A172 (cell line): ENCODE results near the gene IRF2. TPM values are rescaled to one million over a fixed set of nuclear protein-coding genes. Genes with fewer than 3 reads are reported as not detected.

Experiments
- DNase-seq: peaks from one replicate; pipeline ENCODE4 v3.0.0-alpha.2; 2015; ENCODE audit warnings: low spot score
- total RNA-seq: library from RNA; depleted of rRNA; stranded (reverse); fragments of >200 nt; shearing (Covaris generic); gene quantifications from 2 replicates; pipeline ENCODE4 v1.2.3, GENCODE V29; 2014

The IRF2 gene
- total RNA-seq, 1 experiment from 2014 or later = 22.6 TPM

DNA sequence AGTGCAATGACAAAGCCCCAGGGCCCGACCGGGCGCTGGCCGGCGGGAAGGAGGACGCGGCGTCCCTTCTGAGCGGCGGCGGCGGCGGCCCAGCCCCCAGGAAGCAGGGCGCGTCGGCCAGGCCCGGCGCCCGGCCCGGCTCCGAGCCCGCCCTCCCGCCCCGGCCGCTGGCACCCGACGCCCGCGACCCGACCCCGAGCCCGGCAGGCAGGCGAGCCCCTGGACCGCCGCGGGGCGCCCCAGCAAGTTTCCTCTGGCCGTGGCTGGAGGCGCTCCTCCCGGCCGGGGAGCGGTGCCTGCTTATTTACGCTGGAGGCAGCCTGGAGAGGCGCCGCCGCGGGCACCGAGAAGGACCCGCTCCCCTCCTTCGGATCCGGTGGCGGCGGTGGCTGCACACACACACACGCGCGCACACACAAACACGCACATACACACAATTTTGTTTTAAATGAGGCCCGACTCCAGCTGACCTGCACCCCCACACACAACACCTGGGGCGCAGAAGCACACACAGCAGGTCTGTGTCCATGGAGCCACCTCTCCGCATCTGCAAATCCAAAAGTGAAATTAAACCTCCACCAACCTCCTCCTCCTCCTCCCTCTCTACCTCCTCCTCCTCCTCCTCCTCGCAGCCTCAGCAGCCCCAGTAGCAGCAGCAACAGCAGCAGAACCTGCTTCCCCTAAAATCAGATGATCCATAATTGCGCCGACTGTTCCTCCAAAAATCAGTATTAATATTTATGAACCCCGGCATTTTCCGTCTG, 669 bp downstream of the IRF2 start:
- peak; percentile 25 for DNase-seq

DNA sequence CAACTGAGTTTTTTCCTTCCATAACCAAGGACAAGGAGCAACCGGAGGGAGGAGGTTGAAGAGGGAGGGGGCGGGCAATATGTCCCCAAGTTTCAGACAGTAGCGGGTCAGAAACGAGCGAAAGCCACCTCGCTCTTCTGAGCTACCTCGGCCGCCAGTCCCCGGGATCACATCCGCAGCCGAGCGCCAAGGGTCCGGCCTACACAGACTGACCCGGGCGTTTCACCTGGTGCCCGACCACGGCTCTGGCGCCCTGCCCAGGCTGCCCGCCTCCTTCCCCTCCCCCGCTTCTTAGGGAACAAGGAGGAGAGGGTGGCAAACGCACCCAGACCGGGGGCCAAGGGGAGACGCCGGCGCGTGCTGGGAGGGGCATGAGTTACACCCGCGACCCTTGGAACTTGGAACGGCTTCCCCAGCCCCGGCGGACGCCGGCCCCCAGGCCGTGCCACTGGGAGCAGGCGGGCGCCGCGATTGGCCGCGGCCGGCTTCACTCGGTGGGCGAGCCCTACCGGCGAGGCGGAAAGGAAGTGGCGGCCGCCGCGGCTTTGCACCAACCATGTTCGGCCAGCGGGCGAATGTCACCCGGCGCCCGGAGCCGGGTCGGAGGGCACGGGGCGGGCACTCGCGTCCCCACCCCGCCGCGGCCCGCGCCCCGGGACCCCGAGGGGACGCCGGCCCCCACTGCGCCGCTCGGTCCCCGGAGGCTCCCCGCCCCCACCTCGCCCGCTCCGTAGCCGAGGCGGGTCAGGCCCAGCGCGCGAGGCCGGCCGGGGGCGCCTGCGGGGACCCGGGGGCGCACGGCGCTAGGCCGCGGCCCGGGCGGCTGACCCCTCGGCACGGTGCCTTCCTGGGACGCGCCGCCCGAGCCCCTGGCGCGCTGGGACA, 1.5 kb downstream of the IRF2 start:
- DNase-seq = peak; percentile 38

DNA sequence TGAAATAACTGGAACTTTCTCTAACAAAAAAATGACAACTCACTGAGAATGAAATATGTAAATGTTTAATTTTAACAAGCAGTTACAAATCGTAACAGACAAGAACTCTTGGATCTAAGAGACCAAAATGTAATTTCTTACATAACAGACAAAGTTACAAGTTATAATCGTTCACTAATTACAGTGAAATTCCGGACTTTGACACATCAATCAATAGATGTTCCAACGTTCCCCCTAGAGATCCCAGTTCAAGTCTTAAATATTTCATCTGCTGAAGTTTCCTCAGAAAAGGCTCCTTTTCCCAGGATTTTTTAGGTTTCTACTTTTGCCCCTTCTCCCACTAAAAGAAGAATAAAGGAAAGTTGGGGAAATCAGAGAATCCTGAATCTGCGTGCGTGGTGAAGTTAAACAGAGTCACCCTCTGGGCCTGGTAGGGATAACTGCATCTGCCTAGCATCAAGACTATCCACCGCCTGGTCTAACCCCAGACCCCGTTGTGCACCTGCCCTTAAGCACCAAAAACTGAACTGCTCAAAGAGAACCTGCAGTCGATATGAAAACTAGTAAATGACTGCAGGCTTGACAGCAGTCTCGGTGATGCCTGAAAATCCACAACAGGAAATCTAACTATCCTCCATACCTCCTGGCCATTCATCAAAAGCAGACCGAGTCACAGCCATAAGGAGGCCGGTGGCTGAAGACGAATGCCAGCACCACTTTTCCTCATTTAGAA, 2.3 kb downstream of the IRF2 start:
- peak; percentile 16 for DNase-seq

DNA sequence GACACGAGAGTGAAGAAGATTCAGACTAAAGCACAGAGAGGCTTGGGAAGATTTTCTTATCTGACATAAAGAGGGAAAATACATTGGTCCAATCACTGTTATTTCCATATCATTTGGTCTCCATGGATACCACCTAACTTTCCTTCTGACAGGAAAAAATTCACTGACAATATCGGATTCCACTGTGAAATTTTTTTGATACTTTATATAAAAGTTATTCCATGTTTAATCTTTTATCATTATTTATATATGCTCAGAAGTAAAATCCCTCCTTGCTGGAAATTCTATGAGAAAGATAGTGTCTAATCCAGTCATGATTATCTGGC, 3.6 kb downstream of the IRF2 start:
- no peak for DNase-seq

- DNase-seq = no peak
Observed at GRCh38 chr4:184466634-184467033, 7.7 kb downstream of the IRF2 start.

DNA sequence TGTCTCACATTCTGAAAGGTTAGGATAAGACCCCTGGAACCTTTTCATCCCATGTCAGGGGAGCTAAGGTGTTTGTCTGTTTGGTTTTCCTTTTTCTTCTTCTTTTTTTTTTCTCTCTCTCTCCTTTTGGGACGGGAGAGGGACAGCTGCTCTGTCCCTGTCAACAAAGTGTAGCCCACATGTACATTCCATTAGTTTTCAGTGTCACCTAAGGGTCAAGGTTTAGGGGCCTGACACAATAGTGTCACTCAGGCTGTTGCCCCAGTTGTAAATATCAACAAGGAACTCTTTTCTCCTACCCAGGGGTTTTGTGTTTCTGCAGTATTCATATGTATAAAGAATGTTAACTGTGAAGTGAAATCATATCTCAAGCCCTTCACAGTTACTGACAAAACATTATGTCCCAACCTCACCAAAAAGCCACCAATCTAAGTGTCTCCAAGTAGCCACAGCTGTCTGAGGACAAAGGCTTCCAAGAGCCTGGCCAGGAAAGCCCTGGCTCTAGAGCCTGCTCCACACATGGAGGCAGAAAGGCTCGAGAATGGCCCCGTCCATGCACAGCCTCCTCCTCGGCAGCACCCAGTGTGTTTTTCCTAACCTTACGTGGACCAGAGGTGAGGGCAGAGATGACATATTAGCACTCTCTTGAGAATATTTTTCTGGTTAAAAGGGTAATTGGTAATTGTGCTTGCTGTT, 9.4 kb downstream of the IRF2 start:
- DNase-seq = no peak

DNA sequence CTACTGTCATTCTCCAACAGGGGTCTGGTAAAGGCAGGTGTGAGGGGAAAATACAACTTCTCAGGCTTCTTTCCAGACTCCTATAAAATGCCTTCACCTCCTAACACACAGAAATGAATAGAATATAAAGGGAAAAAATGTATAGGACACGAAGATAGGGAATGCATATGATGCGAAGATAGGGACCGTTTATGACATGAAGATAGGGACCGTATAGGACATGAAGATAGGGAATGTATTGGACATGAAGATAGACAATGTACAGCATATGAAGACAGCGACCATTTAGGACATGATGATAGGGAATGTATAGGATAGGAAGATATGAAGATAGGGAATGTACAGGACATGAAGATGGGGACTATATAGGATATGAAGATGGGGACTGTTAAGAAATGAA, 10.5 kb downstream of the IRF2 start:
- no peak for DNase-seq

- no peak for DNase-seq
Observed at GRCh38 chr4:184463158-184463557, 11.2 kb downstream of the IRF2 start.

DNA sequence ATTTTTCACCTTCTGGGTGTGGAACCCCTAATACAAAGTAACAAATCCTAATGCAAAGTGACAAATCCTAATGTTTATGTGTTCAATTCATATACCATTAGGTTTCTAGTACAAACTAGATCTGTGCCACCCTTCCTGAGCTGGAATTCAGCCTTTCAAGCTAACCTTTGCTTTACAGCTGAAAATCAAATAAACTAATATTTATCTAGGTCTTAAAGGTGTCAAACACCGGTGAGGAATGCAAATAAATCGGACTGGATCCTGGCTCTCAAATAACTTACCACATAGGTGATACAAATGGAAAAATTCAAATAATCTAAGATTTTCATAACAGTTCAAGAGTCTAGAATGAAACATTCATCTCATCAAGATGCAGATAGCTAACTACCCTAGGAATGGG, 11.6 kb downstream of the IRF2 start:
- DNase-seq = no peak

DNA sequence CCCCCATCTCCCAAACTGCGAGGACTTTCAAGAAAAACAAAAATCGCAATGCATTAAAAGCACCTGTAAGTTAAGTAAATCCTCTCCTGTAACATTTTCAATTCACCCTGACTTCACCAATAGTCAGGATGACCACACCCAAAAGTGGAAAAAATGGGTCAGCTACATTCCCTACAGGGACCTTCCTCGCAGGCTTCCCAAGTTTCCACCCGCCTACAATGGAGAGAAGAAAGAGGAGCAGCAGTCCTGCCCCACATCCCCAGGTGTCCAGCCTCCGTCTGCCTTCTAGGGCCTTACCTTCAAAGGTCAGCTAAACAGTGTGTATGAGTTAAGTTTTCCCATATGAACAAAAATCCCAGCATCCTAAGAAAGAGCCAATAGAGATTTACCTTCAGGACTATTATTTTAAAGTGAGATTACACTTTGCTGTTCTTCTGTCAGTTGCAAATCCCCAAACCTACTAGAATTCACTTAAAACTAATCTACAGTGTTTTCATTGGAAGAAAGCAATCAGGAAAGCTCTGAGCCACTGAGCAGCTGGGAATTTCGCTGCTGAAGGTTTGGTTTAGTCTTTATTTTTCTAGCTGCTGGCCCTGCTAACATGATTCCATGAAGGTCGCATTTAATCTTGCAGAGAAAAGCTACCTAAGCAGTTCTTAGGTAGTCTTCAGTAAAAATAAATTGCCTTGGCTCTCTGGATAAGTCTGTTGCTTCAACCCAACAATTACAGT, 12.5 kb downstream of the IRF2 start:
- no peak for DNase-seq

DNA sequence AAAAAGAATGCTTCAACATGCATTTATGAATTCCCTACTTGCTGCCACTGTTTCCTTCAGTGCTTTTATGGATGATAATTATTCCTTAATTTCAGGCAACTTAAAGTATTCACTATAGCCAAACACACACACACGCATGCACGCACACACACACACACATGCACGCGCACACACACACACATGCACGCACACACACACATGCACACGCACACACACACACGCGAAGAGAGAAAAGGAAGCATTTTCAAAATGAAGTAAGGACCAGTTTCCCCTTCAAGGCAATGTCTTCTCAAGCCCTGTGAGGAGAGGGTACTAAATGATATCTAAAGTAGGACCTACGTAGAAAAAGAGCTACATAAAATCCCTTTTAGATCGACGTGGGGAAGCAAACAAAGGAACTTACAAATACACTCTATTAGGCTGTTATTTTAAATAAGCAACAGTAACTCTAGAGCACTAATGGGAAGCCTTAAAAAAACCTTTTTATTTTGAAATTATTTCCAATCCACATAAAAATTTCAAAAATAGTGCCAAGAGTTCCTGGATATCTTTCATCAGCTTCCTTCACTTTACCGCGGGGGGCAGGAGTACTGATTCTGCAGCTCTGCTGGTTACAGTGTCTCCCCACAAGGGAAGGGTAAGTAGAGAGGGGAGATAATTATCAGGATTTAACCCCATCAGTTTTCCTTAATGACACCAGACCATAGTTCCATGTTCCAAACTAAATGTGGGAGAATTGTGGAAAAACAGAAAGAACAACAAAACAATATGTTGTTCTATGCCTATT, 13.7 kb downstream of the IRF2 start:
- no peak for DNase-seq

DNA sequence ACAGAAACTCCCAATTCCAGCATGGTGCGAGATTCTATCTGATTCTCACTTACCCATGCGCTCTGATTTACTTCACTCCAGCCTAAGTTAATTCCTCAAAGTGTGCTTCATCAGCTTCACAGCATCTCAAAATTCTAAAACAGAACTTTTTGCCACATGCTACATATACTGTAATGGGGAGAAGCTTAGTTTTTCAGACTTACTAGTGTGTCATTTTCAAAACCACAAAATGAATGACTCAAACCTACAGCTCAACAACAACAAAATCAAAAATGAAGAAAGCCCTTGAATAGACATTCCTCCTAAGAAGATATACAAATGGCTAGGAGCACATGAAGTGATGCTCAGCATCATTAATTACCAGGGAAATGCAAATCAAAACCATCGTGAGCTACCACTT, 14.9 kb downstream of the IRF2 start:
- DNase-seq = no peak

GRCh38 chr4:184457535-184458249, 16.7 kb downstream of the IRF2 start:
- DNase-seq = no peak

- no peak for DNase-seq
Observed at GRCh38 chr4:184456337-184456736, 18.0 kb downstream of the IRF2 start.

GRCh38 chr4:184455299-184455698, 19.1 kb downstream of the IRF2 start:
- no peak for DNase-seq

DNA sequence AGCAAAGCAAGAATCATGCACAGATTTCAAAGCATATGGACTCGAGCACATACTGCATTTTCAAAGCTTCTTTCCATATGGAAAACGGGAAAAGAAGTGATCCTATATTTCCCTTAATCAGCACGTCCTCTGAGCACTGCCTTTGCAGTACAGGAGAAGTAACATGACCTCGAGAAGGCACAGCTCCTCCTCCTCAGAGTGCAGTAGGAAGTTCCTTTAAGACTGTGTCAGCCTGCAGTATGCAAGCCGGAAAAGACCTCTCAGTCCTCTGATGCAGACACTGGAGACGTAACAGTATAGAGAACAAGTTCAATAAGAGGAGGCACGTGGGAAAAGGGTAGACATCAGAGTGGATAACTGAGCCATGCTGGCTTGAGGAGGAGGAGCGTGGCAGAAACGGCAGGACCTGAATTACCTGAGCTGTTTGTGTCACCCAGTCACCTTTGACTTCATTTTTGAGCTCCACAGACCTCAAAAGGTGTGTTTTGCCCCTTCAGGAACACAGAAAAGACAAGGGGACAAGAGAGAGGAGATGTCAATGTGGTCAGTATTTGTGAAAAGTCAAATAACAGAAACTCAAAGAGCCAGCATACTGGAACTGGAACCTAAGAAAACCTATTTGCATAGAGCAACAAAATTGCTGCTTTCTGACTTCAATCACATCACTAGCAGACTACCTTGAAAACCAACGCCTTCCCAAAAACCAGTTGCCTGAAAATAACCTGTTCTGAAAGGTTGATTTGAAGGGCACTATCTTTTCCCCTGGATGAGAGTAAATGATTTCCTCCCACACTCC, 20.8 kb downstream of the IRF2 start:
- DNase-seq = peak; percentile 58

DNA sequence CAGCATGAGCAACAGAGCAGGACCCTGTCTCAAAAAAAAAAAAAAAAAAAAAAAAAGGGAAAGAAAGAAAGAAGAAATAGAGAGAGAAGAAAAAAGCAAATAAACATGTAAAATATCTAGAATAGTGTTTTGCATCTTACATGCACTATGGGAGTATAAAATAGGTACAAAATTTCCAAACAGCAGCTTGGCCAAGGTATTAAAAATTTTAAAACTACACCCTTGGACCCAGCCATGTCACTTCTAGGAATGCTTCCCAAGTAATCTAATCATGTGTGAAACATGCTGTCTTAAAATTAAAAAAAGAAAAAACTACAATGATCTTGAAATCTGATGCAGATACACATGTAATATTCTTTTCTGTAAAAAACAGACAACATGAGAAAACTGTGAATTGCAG, 21.6 kb downstream of the IRF2 start:
- DNase-seq = no peak

GRCh38 chr4:184451726-184452125, 22.6 kb downstream of the IRF2 start:
- DNase-seq = no peak
